Immature natural killer cell (primary cell): Measurements from ENCODE around the gene PIK3C3. TPM values are rescaled to one million over a fixed set of nuclear protein-coding genes. Genes with fewer than 3 reads are reported as not detected.
"Not testable (repeated sequence)": the region's sequence is repeated elsewhere in the genome, so short reads cannot be mapped to it uniquely, and the experiment has no call there.

ENCODE experiments used
- DNase-seq, 3 donors: peaks; one replicate each; pipeline ENCODE4 v3.0.0; 2022; ENCODE audit warnings: mixed read lengths in 1 of 3
- H3K27ac Mint-ChIP-seq, 6 donors: one replicate each; pipeline ENCODE4 v1.8.0; 2020; ENCODE audit warnings: mixed read lengths in 6 of 6, mild to moderate bottlenecking in 5 of 6, inconsistent platforms in 4 of 6, moderate library complexity in 3 of 6
- H3K27me3 Mint-ChIP-seq, 3 donors: one replicate each; pipeline ENCODE4 v1.8.0; 2020 to 2021; ENCODE audit warnings: low read depth in 3 of 3, mild to moderate bottlenecking in 3 of 3, mixed read lengths in 3 of 3, moderate library complexity in 3 of 3, inconsistent platforms in 1 of 3
- H3K36me3 Mint-ChIP-seq, 3 donors: one replicate each; pipeline ENCODE4 v1.8.0; 2020; ENCODE audit warnings: mixed read lengths in 3 of 3, inconsistent platforms in 2 of 3, mild to moderate bottlenecking in 2 of 3
- H3K4me1 Mint-ChIP-seq, 2 donors: one replicate each; pipeline ENCODE4 v1.8.0; 2020; ENCODE audit warnings: inconsistent platforms in 2 of 2, mild to moderate bottlenecking in 2 of 2, mixed read lengths in 2 of 2, moderate library complexity in 1 of 2
- H3K4me3 Mint-ChIP-seq, 5 donors: one replicate each; pipeline ENCODE4 v1.8.0; 2020; ENCODE audit warnings: mild to moderate bottlenecking in 5 of 5, mixed read lengths in 5 of 5, inconsistent platforms in 3 of 5, moderate library complexity in 3 of 5
- H3K9me3 Mint-ChIP-seq, 6 donors: one replicate each; pipeline ENCODE4 v1.8.0; 2020; ENCODE audit warnings: mild to moderate bottlenecking in 6 of 6, mixed read lengths in 6 of 6, inconsistent platforms in 4 of 6, moderate library complexity in 3 of 6
- polyA plus RNA-seq, 3 donors: library from polyadenylated mRNA; unstranded; fragments of 300-500 nt; fragmentation: Illumina TruSeq; gene quantifications; one replicate each; pipeline ENCODE4 v1.2.3, GENCODE V29; 2021

PIK3C3 gene
- polyA plus RNA-seq, 3 donors from 2014 or later, result 23.4 to 47.0 (median 28.1) TPM

GRCh38 chr18:42009457-42009856, 54.4 kb downstream of the PIK3C3 start:
- H3K4me1 Mint-ChIP-seq, result peaks cover 4 to 12% of the 10 kb centered on the region in 2 donors
- not testable (repeated sequence) for H3K4me3 Mint-ChIP-seq, DNase-seq, H3K9me3 Mint-ChIP-seq, H3K27ac Mint-ChIP-seq, H3K27me3 Mint-ChIP-seq
- peaks cover 17 to 45% (median 23%) of the 10 kb centered on the region in 3 donors for H3K36me3 Mint-ChIP-seq

GRCh38 chr18:42011053-42011452, 56.0 kb downstream of the PIK3C3 start:
- no peak for DNase-seq
- H3K9me3 Mint-ChIP-seq, result no peaks in the 10 kb centered on the region
- H3K4me3 Mint-ChIP-seq, result no peak overlapping the region
- H3K27me3 Mint-ChIP-seq, result no peaks in the 10 kb centered on the region
- H3K4me1 Mint-ChIP-seq, result peaks cover 0 to 12% of the 10 kb centered on the region in 2 donors
- peaks cover 11 to 46% (median 20%) of the 10 kb centered on the region in 3 donors for H3K36me3 Mint-ChIP-seq
- H3K27ac Mint-ChIP-seq, result no peak overlapping the region

- Mint-ChIP-seq H3K27me3 (no peaks in the 10 kb centered on the region), H3K27ac (no peak overlapping the region), H3K4me1 (peaks cover 0 to 11% of the 10 kb centered on the region in 2 donors), H3K4me3 (no peak overlapping the region), H3K9me3 (no peaks in the 10 kb centered on the region), H3K36me3 (peaks cover 10 to 36% (median 21%) of the 10 kb centered on the region in 3 donors)
- no peak for DNase-seq
Measured at GRCh38 chr18:42018831-42019230, 63.8 kb downstream of the PIK3C3 start.

- Mint-ChIP-seq H3K36me3 (peaks cover 6 to 30% (median 9%) of the 10 kb centered on the region in 3 donors), H3K27ac (peak overlapping the region in 4 of 6 donors; percentile 20 to 62 (median 28)), H3K27me3 (peaks cover 0 to 2% (median 0%) of the 10 kb centered on the region in 3 donors), H3K4me3 (peak overlapping the region in 1 of 5 donors; percentile 56), H3K9me3 (no peaks in the 10 kb centered on the region), H3K4me1 (peaks cover 2 to 30% of the 10 kb centered on the region in 2 donors)
- DNase-seq, result no peak
Measured at GRCh38 chr18:42024131-42024530, 69.1 kb downstream of the PIK3C3 start.

DNA sequence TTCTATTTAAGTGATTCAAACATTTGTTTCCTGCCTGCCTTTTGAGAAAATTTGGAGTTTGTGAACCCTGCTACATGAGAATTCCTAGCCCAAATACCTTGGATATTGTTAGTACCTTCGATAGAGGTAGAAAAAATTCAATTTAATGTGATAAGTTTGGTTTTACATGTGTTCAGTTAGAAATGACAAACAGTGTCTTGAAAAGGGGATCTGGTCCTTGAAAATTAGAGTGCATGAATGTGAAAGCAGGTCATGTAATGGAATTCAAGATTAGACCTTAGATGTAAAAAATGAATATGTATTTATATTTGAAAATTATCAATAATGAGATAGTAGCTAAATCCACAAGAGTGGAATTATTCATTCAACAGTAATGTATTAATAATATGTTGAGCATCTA, 70.5 kb downstream of the PIK3C3 start:
- Mint-ChIP-seq H3K9me3 (no peaks in the 10 kb centered on the region), H3K4me1 (peaks cover 2 to 35% of the 10 kb centered on the region in 2 donors), H3K27me3 (peaks cover 0 to 2% (median 0%) of the 10 kb centered on the region in 3 donors), H3K36me3 (peaks cover 6 to 35% (median 14%) of the 10 kb centered on the region in 3 donors), H3K4me3 (peak overlapping the region in 1 of 5 donors; percentile 67), H3K27ac (peak overlapping the region in 5 of 6 donors; percentile 33 to 85 (median 54))
- no peak for DNase-seq

GRCh38 chr18:42025974-42026625, 71.1 kb downstream of the PIK3C3 start:
- Mint-ChIP-seq H3K4me3 (peak overlapping the region in 1 of 5 donors; percentile 14), H3K27ac (peak overlapping the region in 3 of 6 donors; percentile 42 to 82 (median 60)), H3K36me3 (peaks cover 6 to 35% (median 14%) of the 10 kb centered on the region in 3 donors), H3K27me3 (peaks cover 0 to 2% (median 0%) of the 10 kb centered on the region in 3 donors), H3K9me3 (no peaks in the 10 kb centered on the region), H3K4me1 (peaks cover 2 to 35% of the 10 kb centered on the region in 2 donors)
- DNase-seq, result no peak

GRCh38 chr18:42028247-42028832, 73.3 kb downstream of the PIK3C3 start:
- peaks cover 4 to 31% (median 9%) of the 10 kb centered on the region in 3 donors for H3K36me3 Mint-ChIP-seq

DNA sequence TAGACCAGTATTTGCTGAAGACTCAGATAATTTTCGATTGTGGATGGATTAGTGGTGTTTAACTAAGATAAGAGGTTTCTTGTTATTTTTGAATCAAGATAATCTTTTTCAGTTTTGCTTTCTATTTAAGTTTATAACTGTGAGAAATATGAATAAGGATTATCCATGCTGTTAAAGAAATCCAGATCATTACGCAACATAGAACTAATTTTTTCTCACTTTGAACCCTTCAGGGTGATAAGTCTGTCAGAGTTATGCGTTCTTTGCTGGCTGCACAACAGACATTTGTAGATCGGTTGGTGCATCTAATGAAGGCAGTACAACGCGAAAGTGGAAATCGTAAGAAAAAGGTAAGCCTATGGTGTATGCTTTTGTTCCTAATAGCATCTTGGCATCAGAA, 74.1 kb downstream of the PIK3C3 start:
- H3K4me3 Mint-ChIP-seq, result no peak overlapping the region
- H3K4me1 Mint-ChIP-seq, result peaks cover 2 to 21% of the 10 kb centered on the region in 2 donors
- H3K27me3 Mint-ChIP-seq, result peaks cover 0 to 2% (median 0%) of the 10 kb centered on the region in 3 donors
- H3K9me3 Mint-ChIP-seq, result no peaks in the 10 kb centered on the region
- peaks cover 7 to 35% (median 14%) of the 10 kb centered on the region in 3 donors for H3K36me3 Mint-ChIP-seq
- DNase-seq, result no peak
- no peak overlapping the region for H3K27ac Mint-ChIP-seq

More at GRCh38 chr18:42028247-42028832, 73.3 kb downstream of the PIK3C3 start:
- no peaks in the 10 kb centered on the region for H3K9me3 Mint-ChIP-seq
- peaks cover 2 to 28% of the 10 kb centered on the region in 2 donors for H3K4me1 Mint-ChIP-seq
- no peak overlapping the region for H3K4me3 Mint-ChIP-seq
- peak in 2 of 3 donors; percentile 10 to 19 for DNase-seq
- H3K27me3 Mint-ChIP-seq, result peaks cover 0 to 2% (median 0%) of the 10 kb centered on the region in 3 donors
- H3K27ac Mint-ChIP-seq, result no peak overlapping the region

- peak overlapping the region in 1 of 6 donors; percentile 48 for H3K27ac Mint-ChIP-seq
- peaks cover 0 to 11% of the 10 kb centered on the region in 2 donors for H3K4me1 Mint-ChIP-seq
- peaks cover 11 to 34% (median 15%) of the 10 kb centered on the region in 3 donors for H3K36me3 Mint-ChIP-seq
- H3K4me3 Mint-ChIP-seq, result no peak overlapping the region
- H3K9me3 Mint-ChIP-seq, result no peaks in the 10 kb centered on the region
- DNase-seq, result no peak
- H3K27me3 Mint-ChIP-seq, result no peaks in the 10 kb centered on the region
Measured at GRCh38 chr18:42030586-42031182, 75.7 kb downstream of the PIK3C3 start.

DNA sequence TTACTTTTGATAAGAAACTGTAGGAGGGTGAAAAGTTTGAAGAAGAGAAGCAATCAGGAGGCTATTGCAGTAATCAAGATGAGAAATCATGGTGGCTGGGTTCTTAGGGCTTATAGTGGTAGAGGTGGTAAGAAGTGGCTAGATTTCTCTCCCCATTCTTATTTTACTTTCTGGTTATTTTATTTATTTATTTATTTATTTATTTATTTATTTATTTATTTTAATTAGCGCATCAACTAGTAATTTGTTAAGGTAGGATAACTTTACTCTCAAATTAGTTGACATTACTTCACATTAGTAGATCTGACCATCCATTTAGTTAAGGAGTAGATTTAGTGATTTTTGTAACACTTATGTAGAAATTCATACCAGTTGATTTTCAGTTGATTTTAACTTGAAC, 77.4 kb downstream of the PIK3C3 start:
- H3K27me3 Mint-ChIP-seq, result no peaks in the 10 kb centered on the region
- peaks cover under 1 to 9% of the 10 kb centered on the region in 2 donors for H3K4me1 Mint-ChIP-seq
- no peaks in the 10 kb centered on the region for H3K9me3 Mint-ChIP-seq
- peaks cover 20 to 39% (median 24%) of the 10 kb centered on the region in 3 donors for H3K36me3 Mint-ChIP-seq
- H3K27ac Mint-ChIP-seq, result peak overlapping the region in 1 of 6 donors; percentile 39
- H3K4me3 Mint-ChIP-seq, result no peak overlapping the region
- DNase-seq, result no peak

GRCh38 chr18:42033137-42033810, 78.2 kb downstream of the PIK3C3 start:
- DNase-seq, result no peak
- H3K4me1 Mint-ChIP-seq, result peaks cover 6 to 17% of the 10 kb centered on the region in 2 donors
- H3K27ac Mint-ChIP-seq, result no peak overlapping the region
- peaks cover 27 to 45% (median 27%) of the 10 kb centered on the region in 3 donors for H3K36me3 Mint-ChIP-seq
- no peaks in the 10 kb centered on the region for H3K27me3 Mint-ChIP-seq
- H3K4me3 Mint-ChIP-seq, result no peak overlapping the region
- no peaks in the 10 kb centered on the region for H3K9me3 Mint-ChIP-seq

DNA sequence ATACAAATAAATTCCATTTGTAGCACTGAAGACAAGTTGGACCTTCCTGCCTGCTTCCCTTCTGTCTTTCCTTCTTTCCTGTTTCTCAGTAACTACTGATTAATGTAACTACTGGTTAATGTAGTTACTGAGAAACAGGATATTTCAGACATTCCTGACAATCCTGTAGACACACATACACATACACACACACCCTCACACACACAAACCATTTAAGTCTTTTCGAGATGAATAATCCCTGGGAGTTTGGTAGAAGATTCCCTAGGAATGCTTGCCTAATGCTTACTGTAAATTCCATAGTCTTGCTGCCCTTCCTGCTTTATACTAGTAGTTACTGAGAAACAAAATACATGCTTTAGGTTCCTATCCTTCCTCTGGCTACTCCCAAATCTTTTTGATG, 83.9 kb downstream of the PIK3C3 start:
- H3K27me3 Mint-ChIP-seq, result peaks cover 0 to 2% (median 0%) of the 10 kb centered on the region in 3 donors
- H3K36me3 Mint-ChIP-seq, result peaks cover 36 to 51% (median 43%) of the 10 kb centered on the region in 3 donors
- H3K4me1 Mint-ChIP-seq, result peaks cover 19 to 30% of the 10 kb centered on the region in 2 donors
- H3K27ac Mint-ChIP-seq, result peak overlapping the region in 3 of 6 donors; percentile 30 to 34 (median 31)
- no peak for DNase-seq
- peak overlapping the region in 2 of 5 donors; percentile 4 to 25 for H3K4me3 Mint-ChIP-seq
- no peaks in the 10 kb centered on the region for H3K9me3 Mint-ChIP-seq

GRCh38 chr18:42039396-42039795, 84.4 kb downstream of the PIK3C3 start:
- peaks cover 19 to 30% of the 10 kb centered on the region in 2 donors for H3K4me1 Mint-ChIP-seq
- peak overlapping the region in 1 of 6 donors; percentile 30 for H3K27ac Mint-ChIP-seq
- H3K27me3 Mint-ChIP-seq, result peaks cover 0 to 2% (median 0%) of the 10 kb centered on the region in 3 donors
- H3K36me3 Mint-ChIP-seq, result peaks cover 37 to 49% (median 42%) of the 10 kb centered on the region in 3 donors
- peak overlapping the region in 1 of 5 donors; percentile 4 for H3K4me3 Mint-ChIP-seq
- no peak for DNase-seq
- H3K9me3 Mint-ChIP-seq, result no peaks in the 10 kb centered on the region
